SKM-1 treated with dmso at 0.1 percent for 144 hours (cell line): ENCODE results near the gene NTMT1.
A peak's percentile ranks its signal among the peaks of the same experiment; 100 is the strongest.

ENCODE experiments used
- DNase-seq: peaks from one replicate; lab custom pipeline; 2025; ENCODE audit not compliant: unreplicated experiment; lab: John Stamatoyannopoulos, UW

NTMT1 gene

GRCh38 chr9:129596541-129597331 is 29.2 kb upstream of the NTMT1 start:
- no peak for DNase-seq

DNA sequence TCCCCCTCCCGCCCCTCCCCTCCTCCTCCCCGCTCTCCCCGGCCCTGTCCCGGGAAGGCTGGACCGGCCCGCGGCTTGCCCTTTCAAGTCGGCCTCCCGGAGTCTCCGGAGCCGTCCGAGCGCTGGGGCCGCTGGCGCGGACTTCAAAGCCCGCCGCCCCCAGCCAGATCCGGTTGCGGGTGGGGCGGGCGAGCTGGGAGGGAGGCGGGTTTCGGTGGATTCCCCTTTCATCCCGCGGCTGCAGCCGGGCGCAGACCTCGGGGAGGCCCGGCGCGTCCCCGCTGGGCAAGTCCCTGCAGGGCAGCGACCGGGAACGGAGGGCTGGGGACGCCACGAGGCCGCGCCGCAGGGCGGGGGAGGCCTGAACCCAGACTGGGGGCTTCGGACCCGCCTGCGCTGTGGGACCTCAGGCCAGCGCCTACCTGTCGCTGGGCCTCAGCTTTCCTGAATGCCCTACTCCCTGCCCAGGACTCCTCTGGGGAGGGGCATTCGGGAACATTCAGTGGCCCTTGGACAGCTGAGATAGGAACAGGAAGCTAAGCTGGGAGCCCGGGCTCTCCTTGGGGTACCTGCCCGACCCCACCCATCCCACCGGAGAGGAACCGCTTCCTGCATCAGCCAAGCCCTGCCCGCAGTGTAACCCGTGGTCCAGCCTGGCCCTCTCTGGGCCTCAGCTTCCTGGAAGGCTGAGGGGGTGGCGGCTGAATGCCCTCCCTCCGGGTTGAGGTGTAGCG is 28.4 kb upstream of the NTMT1 start:
- no peak for DNase-seq

DNA sequence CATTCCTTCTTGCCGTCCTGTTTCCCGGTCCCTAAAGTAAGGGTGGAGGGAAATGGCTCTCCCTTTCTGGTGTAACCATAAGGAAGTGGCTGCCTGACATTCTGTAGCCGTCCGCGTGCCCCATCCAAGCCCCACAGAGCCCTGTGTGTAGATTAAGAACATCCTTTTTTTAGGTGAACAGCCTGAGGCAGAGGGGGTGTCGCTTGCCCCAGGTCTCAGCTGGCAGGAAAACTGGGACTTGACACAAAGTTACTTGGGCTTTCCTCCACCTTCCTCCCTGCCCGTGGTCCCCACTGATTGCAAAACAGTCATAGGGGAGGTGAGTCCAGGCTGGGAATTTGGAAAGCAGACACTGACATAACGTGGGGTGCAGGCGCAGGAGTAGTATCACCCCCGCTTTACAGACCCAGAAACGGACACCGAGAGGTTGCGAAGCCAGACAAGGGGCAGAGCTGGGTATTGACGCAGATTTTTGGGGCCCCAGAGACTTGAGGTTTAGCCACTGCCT is 27.8 kb upstream of the NTMT1 start:
- DNase-seq: no peak

- DNase-seq: no peak
These were observed 24.8 kb upstream of the NTMT1 start for GRCh38 chr9:129601082-129601674.

DNA sequence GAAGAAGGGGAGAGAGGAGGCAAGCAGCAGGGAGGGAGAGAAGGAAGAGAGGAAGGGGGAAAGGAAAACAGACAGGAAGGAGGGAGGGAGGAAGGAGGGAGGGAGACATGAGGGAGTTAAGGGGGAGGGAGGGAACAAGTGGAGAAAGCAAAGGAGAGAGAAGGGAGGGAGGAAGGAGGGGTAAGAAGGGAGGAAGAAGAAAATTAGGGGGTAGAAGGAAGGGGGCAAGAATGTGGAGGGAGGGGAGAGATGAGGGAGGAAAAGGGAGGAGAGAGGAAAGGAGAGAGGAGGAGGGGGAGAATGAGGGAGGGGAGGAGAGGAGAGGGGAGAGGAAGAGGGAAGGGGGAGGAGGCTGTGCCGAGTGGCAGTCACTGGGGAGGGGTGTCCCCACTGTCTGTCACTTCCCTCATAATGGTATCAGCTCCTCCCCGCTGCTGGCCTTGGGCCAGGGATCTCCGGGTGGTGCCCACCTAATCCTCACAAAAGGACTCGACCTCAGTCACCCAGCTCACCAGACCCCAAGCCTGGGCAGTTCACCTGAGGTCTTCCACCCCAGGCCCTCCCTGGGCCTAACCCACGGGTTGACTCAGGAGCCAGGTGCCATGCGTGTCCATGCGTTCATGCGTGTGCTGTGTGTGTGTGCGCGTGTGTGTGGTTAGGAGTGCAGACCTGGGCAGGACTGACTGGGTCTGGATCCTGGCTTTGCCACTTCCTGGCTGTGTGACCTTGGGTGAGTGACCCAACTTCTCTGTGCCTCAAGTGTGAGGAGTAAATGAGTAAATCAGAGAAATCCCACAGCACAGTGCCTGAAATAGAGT is 23.2 kb upstream of the NTMT1 start:
- DNase-seq: no peak

- no peak for DNase-seq
These were observed 21.8 kb upstream of the NTMT1 start for GRCh38 chr9:129604056-129604765.

GRCh38 chr9:129604766-129605163 is 21.2 kb upstream of the NTMT1 start:
- no peak for DNase-seq

- DNase-seq: no peak
These were observed 19.6 kb upstream of the NTMT1 start for GRCh38 chr9:129606161-129607026.

- no peak for DNase-seq
These were observed 19.0 kb upstream of the NTMT1 start for GRCh38 chr9:129607027-129607387.

GRCh38 chr9:129608561-129609481 is 17.1 kb upstream of the NTMT1 start:
- no peak for DNase-seq

DNA sequence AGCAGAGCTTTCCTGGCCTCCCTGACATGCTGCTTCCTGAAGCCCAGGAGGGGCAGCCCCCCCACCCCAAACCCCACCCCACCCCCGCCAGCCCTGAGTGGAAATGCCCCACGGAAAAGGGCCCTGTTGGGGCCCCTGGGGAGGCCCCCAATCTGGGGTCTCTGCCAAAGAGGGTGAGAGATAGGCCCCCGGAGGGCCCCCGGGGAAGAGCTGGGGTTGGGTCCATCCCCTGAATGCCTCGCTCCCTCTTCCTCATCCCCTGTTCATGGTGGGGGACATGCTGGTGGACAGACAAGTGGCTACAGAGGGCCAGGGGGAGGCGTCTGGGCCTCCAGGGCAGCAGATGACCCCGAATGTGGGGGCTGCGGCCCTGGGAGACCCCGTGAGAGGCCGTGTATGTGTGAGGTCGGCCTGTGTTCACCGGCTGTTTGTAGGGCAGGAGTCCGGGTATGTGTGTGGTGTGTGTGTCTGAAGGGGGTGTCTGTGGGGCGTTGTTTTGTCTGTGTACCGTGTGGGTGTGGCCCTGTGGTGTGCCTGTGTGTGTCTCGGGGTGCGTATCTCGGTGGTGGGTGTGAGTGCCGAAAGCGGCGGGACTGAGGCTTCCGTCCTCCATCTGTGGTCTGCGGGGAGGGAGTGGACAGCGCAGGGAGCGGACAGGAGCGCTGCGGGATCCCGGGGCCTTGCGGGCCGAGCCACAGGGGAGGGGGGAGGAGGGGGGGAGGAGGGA is 16.3 kb upstream of the NTMT1 start:
- no peak for DNase-seq

DNA sequence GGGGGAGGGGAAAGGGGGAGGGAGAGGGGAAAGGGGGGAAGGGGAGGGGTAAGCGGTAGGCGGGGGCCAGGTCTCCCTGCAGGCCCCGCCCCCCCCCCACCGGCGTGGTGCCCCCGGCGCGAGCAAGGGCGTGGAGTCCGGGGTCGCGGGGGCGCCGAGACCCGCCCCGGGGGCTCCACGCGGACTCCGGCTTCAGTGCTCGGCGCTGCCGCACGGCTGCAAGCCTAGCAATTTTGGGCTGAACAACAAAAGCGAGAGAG is 15.8 kb upstream of the NTMT1 start:
- no peak for DNase-seq

DNA sequence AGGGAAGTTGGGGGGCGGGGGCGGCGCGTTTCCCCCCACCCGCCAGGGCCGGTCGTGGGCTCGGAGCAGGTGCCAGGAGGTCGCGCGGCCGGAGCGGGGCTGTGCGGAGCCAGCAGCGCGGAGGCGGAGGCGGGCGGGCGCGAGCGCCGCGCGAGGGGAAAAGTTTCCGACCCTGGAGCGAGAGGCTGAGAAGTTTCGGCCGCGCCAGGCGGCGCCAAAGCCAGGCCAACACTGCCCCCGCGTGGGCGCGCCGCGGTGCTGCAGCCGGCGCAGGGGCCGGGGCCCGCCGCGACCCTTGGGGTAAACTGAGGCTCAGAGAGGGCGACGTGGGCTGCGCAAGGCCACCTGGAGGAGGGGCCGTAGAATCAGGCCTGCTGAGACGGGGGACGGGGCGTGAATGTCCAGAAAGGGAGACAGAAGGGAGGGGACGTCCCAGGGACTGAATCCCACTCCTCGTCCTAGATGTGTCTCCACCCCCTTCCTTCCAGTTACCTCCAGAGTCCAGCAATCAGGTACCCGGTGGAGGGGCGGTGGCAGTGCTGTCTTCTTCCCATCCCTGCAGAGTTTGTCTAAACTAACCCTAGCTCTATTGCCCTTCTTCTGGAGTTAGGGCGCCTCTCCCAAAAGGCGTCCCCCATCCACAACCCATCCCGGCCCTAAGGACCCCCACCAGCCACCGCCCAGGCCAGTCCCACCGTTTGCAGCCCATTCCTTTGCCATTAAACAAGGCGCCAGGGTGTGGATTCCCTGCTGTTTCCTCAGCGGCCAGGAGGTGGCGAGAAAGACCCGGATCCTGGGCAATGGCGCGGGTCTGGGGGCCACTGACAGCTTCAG is 15.3 kb upstream of the NTMT1 start:
- DNase-seq: peak; percentile 44

DNA sequence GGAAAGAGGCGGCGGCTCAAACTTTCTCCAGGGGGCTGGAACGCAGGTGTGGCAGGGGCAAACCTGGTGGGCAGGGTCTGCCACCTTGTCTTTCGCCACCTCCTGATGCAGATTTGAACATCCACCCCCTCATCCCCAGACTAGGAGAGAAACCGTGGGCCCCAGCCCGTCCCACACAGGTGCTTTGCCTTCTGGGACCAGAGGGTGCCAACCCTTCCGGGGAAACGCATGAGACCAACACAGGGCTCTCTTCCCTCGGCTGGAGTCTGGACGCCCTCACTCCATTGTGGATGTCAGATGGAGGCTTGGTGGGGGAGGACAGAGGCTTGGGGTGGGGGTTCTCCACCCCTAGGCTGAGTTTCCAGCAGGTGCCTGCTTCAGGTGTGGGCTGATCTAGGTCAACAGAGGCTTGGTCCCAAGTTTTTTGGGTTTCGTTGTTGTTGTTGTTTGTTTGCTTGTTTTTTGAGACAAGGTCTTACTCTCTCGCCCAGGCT is 14.6 kb upstream of the NTMT1 start:
- no peak for DNase-seq

DNA sequence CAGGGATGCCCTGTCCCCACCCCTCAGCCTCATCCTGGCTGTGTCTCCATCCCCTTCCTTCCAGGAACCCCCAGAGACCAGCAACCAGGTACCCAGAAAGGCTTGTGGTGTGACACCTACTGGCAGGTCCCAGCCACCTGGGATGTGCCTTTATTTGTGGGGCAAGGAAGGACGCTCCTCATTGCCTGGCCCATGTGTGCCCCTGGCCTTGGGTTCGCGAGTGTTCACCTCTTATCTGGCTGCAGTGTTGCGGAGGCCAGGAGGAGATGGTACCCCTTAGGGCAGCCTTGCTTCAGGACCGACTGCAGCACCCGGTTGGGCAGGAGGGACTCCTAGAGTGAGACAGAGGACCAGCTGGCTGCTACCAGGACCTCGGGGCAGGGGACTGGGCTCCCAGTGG is 13.8 kb upstream of the NTMT1 start:
- no peak for DNase-seq

DNA sequence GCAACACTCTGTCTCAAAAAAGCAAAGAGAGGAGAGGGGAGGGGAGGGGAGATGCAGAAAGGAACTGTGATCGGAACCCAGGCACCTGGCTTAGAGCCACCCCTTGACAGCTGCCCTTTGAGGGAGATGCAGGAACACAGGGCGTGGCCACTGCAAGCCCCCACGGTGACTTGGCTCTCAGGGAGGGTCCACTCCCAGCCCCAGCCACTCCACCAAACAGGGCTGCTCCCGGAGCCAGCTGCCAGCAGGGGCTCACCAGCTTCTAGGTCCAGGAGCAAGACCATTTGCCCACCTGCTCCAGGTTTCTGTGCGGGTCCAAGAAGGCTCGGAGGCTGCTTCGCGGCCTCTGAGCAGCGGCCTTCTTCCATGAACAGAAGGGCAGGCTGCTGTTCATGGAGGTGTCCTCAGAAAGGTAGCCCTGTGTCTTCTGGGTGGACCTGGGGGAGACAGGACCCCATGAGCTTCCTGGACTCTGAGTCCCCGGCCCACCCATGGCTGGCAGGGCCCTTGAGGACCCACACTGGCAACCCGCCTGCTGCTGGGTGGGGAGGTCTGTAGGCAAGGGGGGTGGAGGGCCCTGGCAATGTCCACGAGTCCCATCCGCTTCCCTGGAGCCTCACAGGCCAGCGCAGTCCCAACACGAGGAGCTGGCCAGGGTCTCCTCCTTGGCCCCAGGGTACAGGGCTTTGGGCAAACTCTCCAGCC is 13.0 kb upstream of the NTMT1 start:
- no peak for DNase-seq
